Posterior vena cava (tissue), 2 donors: Measurements from ENCODE around the gene EIF1AY. TPM values are rescaled to one million over a fixed set of nuclear protein-coding genes. Genes with fewer than 3 reads are reported as not detected.

Experiments
- total RNA-seq, 2 donors: library from RNA; stranded (reverse); fragmentation: NEBNext Ultra II Directional; extraction: Animal tissue kit (Norgen Biotek cat#: 25700); gene quantifications; one replicate each; pipeline ENCODE4 v1.2.1, GENCODE V29; 2021
- donor health status: DM: yes; HTN: yes; CAD: no.
- donor health status: DM: yes; HTN: yes; CAD: no.

Gene EIF1AY
- total RNA-seq, 2 donors from 2014 or later, result not detected

Other genes with a start within 250 kb of the EIF1AY start
- not detected for gene RPS4Y2, start 180.3 kb downstream of the EIF1AY start, total RNA-seq